ENCODE measurements around the gene TBXA2R. TPM values are rescaled to one million over a fixed set of nuclear protein-coding genes. Genes with fewer than 3 reads are reported as not detected.

Gene TBXA2R
- total and polyA plus RNA-seq, 2 of the 8 experiments (the other 6 are each of a cell fraction or from before 2014, with no cell fraction given) = 0.39 to 0.50 TPM

DNA sequence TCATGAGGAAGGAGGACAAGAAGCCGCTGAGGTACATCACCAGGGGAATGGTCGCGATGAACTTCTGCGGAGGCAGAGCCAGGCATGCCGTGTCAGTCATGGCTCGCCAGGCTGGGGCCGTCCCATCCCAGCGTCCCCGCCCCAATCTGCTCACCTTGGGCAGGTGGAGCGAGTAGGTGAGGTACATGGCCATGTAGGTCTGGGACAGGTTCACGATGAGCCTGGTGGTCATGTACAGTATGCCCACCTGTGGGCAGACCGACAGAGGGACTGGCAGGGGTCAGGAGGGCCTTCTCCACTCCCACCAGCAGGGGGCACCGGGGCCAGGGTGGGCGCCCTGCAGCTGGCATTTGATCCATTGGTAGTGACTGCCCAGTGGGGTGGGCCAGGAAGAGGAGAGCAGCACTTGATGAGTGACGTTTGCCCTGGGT is 59.4 kb downstream of the TBXA2R start:
- Histone ChIP-seq H2BK15ac (ENCODE audit: low read length) (no peak overlapping the region), H4K20me1 (replicated peaks in 1 of 2; ENCODE audit: control insufficient read depth in 1 of 2, insufficient read depth in 2 of 2, low read length in 2 of 2) (peaks cover 8 to 24% of the 10 kb centered on the region in 2 experiments), H3K79me1 (ENCODE audit: low read depth, low read length) (no peaks in the 10 kb centered on the region), H3K14ac (ENCODE audit: insufficient read length) (no peak overlapping the region), H3K79me2 (ENCODE audit: control insufficient read depth in 1 of 2, insufficient read depth in 2 of 2, low read length in 2 of 2) (no peaks in the 10 kb centered on the region), H3K27me3 (replicated peaks in 1 of 4; ENCODE audit: control insufficient read depth in 3 of 4, extremely low read depth in 1 of 4, insufficient read depth in 3 of 4, low read length in 3 of 4) (no peaks in the 10 kb centered on the region), H3K9ac (replicated peaks in 1 of 4; ENCODE audit: extremely low read depth in 1 of 4, low read depth in 3 of 4, low read length in 3 of 4) (no peak overlapping the region), H3K18ac (ENCODE audit: extremely low read depth, low read length) (no peak overlapping the region), H3K9me3 (ENCODE audit: insufficient read depth in 2 of 2, low read depth in 1 of 2, low read length in 1 of 2) (no peaks in the 10 kb centered on the region), H4K5ac (ENCODE audit: insufficient read length, low read depth, low read length) (no peak overlapping the region), H2BK120ac (replicated peaks; ENCODE audit: low read depth, low read length) (no peak overlapping the region), H3K23ac (ENCODE audit: insufficient read length) (no peak overlapping the region), H3K27ac (ENCODE audit: low read depth, low read length) (no peak overlapping the region), H3K36me3 (ENCODE audit: control insufficient read depth in 2 of 4, insufficient read depth in 4 of 4, low read length in 3 of 4) (peaks cover 0 to 5% (median 1%) of the 10 kb centered on the region in 4 experiments; a peak in 2 of 8 replicates), H3K4ac (replicated peaks; ENCODE audit: insufficient read length, low read depth, low read length) (no peak overlapping the region), H2BK20ac (ENCODE audit: low read length) (no peak overlapping the region), H4K91ac (replicated peaks; ENCODE audit: insufficient read length, low read length) (no peak overlapping the region), H2BK5ac (ENCODE audit: low read depth, low read length) (no peak overlapping the region), H2AK5ac (ENCODE audit: low read depth, low read length) (no peak overlapping the region), H2BK12ac (ENCODE audit: low read depth, low read length) (peak overlapping the region; percentile 27; the same call in 1 of the 2 replicates), H3K4me1 (replicated peaks in 1 of 4; ENCODE audit: control insufficient read depth in 3 of 4, insufficient read depth in 4 of 4, low read length in 3 of 4) (no peaks in the 10 kb centered on the region), H3K23me2 (ENCODE audit: low read depth, low read length) (no peaks in the 10 kb centered on the region), H2AFZ (ENCODE audit: low read length) (no peak overlapping the region), H3K56ac (replicated peaks; ENCODE audit: insufficient read length, low read depth, low read length) (no peak overlapping the region), H3K4me2 (ENCODE audit: insufficient read depth in 1 of 2, low read depth in 2 of 2, low read length in 2 of 2) (no peak overlapping the region), H4K8ac (ENCODE audit: extremely low read depth, insufficient read depth, low read length) (no peak overlapping the region), H3K4me3 (ENCODE audit: extremely low read depth in 1 of 4, insufficient read depth in 2 of 4, low read depth in 3 of 4, low read length in 4 of 4) (no peak overlapping the region)
- no peak for DNase-seq (ENCODE audit: low read depth in 1 of 2, low spot score in 2 of 2)
- no peak for FAIRE-seq
- POLR2A ChIA-PET (ENCODE audit: partially characterized antibody) = interaction anchor here (1.0 to 2.6 kb wide), 5 partner anchors 10 to 732 kb away, joined by 3 to 12 read pairs (median 7); partner anchors contain the start of genes MFSD12 and SHD
- WGBS, 2 experiments (ENCODE audit: extremely low coverage in 1 of 2, insufficient coverage in 1 of 2, insufficient read length in 1 of 2, insufficient replicate concordance in 2 of 2, low coverage in 1 of 2, low lambda C conversion rate in 2 of 2, missing lambda C conversion rate in 1 of 2) = 94% methylated on average over 14 of the region's 15 CpGs; no CpG with 5 or more reads in 1 of the 2 experiments
- CTCF ChIA-PET (ENCODE audit: partially characterized antibody) = interaction anchor here (1.2 to 7.5 kb wide), 5 partner anchors 11 to 31 kb away, joined by 4 to 66 read pairs (median 51); partner anchors contain the start of gene MFSD12
- TF ChIP-seq KDM4A (IDR thresholded peaks at IDR 0.05; ENCODE audit: low read depth, low read length, severe bottlenecking) (no peak), FOSL1 (IDR thresholded peaks at IDR 0.05; ENCODE audit: insufficient read depth, low read depth, low read length) (no peak), GTF2F1 (IDR thresholded peaks at IDR 0.05; ENCODE audit: borderline replicate concordance, low read depth, low read length) (no peak), EZH2 (IDR thresholded peaks at IDR 0.05; ENCODE audit: low read depth, low read length, severe bottlenecking) (no peak), HDAC2 (IDR thresholded peaks at IDR 0.05; ENCODE audit: borderline replicate concordance in 1 of 2, low read depth in 2 of 2, low read length in 2 of 2) (peak in 1 of 2 experiments; percentile 77; a peak in 1 of 4 replicates), SP4 (IDR thresholded peaks at IDR 0.05; ENCODE audit: low read length) (no peak), KDM1A (IDR thresholded peaks at IDR 0.05; ENCODE audit: borderline replicate concordance, low read length) (peak; percentile 90; the same call in 1 of the 2 replicates), SP2 (IDR thresholded peaks at IDR 0.05; ENCODE audit: low read length) (no peak), TEAD4 (IDR thresholded peaks at IDR 0.05; ENCODE audit: low read depth, low read length) (no peak), YY1 (IDR thresholded peaks at IDR 0.05; ENCODE audit: low read depth, low read length) (no peak), RAD21 (IDR thresholded peaks at IDR 0.05 in 1 of 2, conservative IDR thresholded peaks at IDR 0.05 in 1 of 2; ENCODE audit: low read depth in 2 of 2, low read length in 2 of 2) (peak in 1 of 2 experiments; percentile 33; a peak in 2 of 4 replicates)
- TF ChIP-seq, protein P1, sequence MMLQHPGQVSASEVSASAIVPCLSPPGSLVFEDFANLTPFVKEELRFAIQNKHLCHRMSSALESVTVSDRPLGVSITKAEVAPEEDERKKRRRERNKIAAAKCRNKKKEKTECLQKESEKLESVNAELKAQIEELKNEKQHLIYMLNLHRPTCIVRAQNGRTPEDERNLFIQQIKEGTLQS (IDR thresholded peaks at IDR 0.05; ENCODE audit: insufficient read depth, low read depth, low read length) = no peak
